GM12874 (cell line): Measurements from ENCODE around the gene ABCG2.

ENCODE experiments used
- TF ChIP-seq, protein P1 (sequence below): IDR thresholded peaks from 2 replicates; pipeline ENCODE4 v1.5.1; 2011; ENCODE audit warnings: low read depth, mild to moderate bottlenecking, control low read depth, low read length, moderate library complexity; ENCODE audit not compliant: insufficient read depth

ABCG2 gene

DNA sequence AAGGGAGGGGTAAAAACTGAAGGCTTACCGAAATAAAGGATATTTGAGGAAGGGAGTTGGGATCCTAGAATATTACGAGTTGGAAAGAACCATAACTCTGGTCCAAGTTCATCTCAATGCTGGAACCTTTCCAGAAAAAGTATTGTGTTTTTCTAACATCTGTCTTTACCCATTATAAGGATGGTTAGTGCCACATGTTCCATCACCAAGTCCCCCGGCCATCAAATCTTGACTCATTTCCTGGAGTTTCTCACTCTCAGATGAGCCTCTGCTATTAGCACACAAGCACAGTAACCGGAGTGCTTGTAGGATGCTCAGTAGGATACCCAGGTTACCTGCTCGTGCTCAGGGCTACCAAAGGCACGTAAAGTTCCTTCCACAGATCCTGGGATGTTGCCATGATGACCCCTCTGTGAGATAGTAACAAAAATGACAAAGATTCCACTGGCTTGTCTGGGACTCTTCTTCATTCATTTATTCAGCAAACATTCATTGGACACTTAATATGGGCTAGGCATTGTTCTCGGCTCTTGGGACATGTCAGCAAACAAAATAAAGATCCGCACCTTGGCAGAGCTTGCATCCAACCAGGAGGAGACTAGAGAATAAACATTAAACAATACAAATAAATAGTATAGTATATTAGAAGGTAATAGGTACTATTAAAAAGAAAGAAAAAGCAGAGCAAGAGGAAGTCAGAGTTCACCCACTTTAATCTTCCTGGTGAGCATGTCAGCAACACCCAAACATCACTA is 114.7 kb downstream of the ABCG2 start:
- TF ChIP-seq, protein P1, sequence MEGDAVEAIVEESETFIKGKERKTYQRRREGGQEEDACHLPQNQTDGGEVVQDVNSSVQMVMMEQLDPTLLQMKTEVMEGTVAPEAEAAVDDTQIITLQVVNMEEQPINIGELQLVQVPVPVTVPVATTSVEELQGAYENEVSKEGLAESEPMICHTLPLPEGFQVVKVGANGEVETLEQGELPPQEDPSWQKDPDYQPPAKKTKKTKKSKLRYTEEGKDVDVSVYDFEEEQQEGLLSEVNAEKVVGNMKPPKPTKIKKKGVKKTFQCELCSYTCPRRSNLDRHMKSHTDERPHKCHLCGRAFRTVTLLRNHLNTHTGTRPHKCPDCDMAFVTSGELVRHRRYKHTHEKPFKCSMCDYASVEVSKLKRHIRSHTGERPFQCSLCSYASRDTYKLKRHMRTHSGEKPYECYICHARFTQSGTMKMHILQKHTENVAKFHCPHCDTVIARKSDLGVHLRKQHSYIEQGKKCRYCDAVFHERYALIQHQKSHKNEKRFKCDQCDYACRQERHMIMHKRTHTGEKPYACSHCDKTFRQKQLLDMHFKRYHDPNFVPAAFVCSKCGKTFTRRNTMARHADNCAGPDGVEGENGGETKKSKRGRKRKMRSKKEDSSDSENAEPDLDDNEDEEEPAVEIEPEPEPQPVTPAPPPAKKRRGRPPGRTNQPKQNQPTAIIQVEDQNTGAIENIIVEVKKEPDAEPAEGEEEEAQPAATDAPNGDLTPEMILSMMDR = no peak

- TF ChIP-seq, protein P1 = no peak
These were observed 115.4 kb downstream of the ABCG2 start for GRCh38 chr4:88043001-88043400.

- TF ChIP-seq, protein P1 = no peak
These were observed 116.8 kb downstream of the ABCG2 start for GRCh38 chr4:88041626-88042025.

DNA sequence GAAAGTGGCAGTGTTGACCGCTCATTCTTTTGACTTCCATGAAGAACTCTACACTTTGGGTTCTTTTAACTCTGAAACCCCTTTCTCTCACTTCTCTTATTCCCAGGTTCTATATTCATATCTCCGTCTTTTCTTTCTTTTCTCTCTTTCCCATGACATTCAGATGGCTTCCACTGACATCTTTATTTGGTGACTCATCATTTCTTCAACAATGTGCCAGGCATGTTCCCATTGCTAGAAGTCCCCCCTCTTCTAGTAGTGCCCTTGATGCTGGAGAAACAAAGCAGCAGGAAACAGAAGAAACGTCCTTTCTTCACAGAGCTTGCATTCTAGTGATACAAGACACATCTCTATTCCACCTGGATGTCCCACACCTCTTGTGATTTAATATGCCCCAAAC is 117.7 kb downstream of the ABCG2 start:
- TF ChIP-seq, protein P1 = no peak
